Body of pancreas (tissue), 4 donors: ENCODE results near the gene BIRC6.

Source experiments
- POLR2A ChIP-seq, 3 donors: fragments of 450-650 bp; IDR thresholded peaks; one replicate each; pipeline ENCODE4 v1.6.1; 2016; ENCODE audit warnings: antibody characterized with exemption in 3 of 3, mild to moderate bottlenecking in 2 of 3
- TF ChIP-seq, protein P1 (sequence below), 7 experiments: fragments of 450-650 bp in 4 of 7; fragments of 200-600 bp in 3 of 7; sonication (generic) in 3 of 7; IDR thresholded peaks; one replicate each; pipeline ENCODE4 v1.5.1; 2016 to 2019; ENCODE audit warnings: antibody characterized with exemption in 7 of 7

DNA sequence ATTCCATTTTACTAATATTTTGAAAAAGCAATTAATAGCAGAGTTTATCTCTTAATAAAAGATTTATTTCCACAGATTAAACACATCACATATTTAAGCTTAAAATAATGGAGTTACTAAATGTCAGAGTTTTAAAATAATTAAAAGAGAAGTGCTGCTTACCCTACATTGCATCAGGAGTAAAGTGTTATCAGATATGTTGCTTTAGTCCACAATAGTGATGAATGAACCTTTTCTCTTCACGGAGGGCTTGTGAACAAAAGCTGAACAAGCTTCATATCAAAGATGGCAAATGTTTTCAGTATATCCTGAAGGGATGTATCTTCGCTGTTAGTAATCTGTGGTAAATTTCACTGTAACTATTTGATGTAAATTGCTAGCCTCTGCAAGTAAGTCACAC lies 201.7 kb downstream of the BIRC6 start:
- TF ChIP-seq, protein P1, sequence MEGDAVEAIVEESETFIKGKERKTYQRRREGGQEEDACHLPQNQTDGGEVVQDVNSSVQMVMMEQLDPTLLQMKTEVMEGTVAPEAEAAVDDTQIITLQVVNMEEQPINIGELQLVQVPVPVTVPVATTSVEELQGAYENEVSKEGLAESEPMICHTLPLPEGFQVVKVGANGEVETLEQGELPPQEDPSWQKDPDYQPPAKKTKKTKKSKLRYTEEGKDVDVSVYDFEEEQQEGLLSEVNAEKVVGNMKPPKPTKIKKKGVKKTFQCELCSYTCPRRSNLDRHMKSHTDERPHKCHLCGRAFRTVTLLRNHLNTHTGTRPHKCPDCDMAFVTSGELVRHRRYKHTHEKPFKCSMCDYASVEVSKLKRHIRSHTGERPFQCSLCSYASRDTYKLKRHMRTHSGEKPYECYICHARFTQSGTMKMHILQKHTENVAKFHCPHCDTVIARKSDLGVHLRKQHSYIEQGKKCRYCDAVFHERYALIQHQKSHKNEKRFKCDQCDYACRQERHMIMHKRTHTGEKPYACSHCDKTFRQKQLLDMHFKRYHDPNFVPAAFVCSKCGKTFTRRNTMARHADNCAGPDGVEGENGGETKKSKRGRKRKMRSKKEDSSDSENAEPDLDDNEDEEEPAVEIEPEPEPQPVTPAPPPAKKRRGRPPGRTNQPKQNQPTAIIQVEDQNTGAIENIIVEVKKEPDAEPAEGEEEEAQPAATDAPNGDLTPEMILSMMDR (IDR thresholded peaks at IDR 0.05) = no peak
- no peak for TF ChIP-seq POLR2A (IDR thresholded peaks at IDR 0.05)
